ENCODE data around the gene DLL1. TPM values are rescaled to one million over a fixed set of nuclear protein-coding genes. Genes with fewer than 3 reads are reported as not detected.

Gene DLL1
- total RNA-seq, 1 donor from 2014 or later = 10.7 TPM

GRCh38 chr6:170235391-170236125 lies 55.3 kb downstream of the DLL1 start:
- no peak for DNase-seq (ENCODE audit: extremely low read depth, low read depth, low spot score)

GRCh38 chr6:170234419-170234818 lies 56.5 kb downstream of the DLL1 start:
- DNase-seq (ENCODE audit: extremely low read depth, low read depth, low spot score) = no peak

DNA sequence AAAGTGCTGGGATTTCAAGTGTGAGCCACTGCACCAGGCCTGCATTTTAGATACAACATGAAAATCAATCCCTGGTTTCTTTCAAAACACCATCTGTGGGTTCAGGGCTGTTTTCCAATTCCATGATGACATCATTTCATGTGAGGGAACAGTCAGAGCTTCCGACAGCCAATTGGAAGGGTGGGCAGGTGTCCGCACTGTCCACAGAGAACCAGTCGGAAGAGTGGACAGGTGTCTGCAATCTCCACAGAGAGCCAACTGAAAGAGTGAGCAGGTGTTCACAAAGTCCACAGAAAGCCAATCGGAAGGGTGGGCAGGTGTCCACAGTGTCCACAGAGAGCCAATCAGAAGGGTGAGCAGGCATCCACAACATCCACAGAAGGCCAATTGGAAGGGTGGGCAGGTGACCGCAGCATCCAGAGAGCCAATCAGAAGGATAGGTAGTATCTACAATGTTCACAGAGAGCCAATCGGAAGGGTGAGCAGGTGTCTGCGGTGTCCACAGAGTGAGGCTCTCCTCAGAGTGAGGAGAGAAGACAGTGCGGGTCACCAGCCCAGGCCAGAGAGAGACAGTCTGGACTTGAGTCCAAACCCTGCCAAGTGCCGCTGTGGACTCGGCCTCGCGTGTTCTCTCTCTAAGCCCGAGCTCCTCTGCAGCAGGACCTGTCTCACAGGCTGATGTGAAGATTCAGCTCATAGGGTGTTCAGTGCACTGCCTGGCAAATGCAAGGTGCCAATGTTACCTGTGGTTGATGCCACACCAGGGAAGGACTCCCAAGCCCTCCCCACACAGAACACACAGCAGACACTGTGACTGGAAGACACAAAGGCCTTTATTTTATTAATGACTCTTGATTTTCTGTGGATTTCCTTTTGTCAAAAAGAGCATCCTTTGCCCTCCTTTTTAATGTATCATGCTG lies 57.3 kb downstream of the DLL1 start:
- DNase-seq (ENCODE audit: extremely low read depth, low read depth, low spot score) = no peak

Other genes starting within 250 kb of the DLL1 start
- gene FAM120B, start 15.7 kb upstream of the DLL1 start, total RNA-seq = 25.1 and 33.8 TPM in 2 replicates